GM18505 (cell line): ENCODE measurements around the gene DBP.
"Not testable (repeated sequence)": the region's sequence is repeated elsewhere in the genome, so short reads cannot be mapped to it uniquely, and the experiment has no call there.

Source experiments
- ATAC-seq: cut with Tn5 transposase; IDR thresholded peaks from one replicate; pipeline ENCODE4 v1.9.1; 2021; ENCODE audit not compliant: unreplicated experiment
- POLR2A ChIP-seq: IDR thresholded peaks from 4 replicates; pipeline ENCODE4 v1.6.1; 2011; ENCODE audit warnings: borderline replicate concordance; ENCODE audit not compliant: insufficient read depth, insufficient read length; ENCODE audit errors: extremely low read depth

The DBP gene, protein sequence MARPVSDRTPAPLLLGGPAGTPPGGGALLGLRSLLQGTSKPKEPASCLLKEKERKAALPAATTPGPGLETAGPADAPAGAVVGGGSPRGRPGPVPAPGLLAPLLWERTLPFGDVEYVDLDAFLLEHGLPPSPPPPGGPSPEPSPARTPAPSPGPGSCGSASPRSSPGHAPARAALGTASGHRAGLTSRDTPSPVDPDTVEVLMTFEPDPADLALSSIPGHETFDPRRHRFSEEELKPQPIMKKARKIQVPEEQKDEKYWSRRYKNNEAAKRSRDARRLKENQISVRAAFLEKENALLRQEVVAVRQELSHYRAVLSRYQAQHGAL

DNA sequence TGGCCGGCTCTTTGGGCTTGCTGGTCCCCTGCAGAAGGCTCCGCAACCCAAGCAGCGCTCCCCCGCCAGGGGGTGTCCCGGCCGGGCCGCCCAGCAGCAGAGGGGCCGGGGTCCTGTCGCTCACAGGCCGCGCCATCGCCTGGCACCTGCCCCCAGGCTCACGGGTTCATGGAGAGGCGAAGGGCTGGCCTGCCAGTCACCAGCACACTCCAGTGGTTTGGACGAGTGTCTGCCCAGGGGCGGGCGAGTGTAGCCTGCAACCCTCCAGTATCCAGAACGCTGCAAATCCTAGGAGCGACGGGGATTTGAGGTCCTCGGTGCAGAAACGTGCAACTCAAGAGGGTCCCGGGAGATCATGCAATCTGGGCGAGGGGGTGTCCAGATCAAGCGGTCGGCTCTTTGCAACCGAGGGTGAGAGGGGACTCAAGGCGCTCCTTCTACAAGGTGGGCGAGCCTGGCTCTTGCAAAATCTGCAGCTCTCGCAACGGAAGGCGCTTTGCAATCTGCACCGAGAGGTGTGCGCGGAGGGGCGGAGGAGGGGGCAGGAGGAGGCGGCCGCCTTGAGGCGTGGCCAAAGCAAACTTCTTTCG lies at the start of gene DBP:
DBP (minus strand) TSS at position 521 of the 590 bp plus-strand sequence; CDS start at position 136, 385 bp downstream.
- peak; percentile 44 for TF ChIP-seq POLR2A
- ATAC-seq, result peak; percentile 0

DNA sequence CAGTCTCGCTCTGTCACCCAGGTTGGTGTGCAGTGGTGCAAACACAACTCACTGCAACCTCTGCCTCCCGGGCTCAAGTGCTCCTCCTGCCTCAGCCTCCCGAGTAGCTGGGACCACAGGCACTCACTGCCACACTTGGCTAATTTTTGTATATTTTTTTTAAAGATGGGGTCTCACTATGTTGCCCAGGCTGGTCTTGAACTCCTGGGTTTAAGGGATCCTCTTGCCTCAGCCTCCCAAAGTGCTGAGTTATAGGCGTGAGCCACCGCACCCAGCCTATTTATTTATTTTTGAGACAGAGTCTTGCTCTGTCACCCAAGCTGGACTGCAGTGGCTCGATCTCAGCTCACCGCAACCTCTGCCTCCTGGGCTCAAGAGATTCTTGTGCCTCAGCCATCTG lies 49.5 kb upstream of the DBP start:
- ATAC-seq, result not testable (repeated sequence)

DNA sequence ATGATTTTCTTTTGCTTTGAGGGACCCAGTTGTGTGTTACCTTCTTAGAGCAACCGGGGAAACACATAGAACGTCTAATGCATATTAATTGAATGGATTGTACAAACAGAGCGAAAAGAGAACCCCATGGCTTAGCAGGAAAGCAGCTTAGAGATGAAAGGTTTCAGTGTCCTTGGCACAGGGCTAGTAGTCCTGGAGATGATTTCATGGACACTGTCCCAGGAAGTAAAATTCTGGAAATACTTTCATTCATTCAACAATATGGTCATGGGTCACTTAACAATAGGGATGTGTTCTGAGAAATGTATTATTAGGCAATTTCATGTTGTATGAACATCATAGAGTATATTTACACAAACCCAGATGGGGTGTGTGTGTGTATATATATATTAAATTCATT lies 48.9 kb upstream of the DBP start:
- no peak for ATAC-seq
- TF ChIP-seq POLR2A, result no peak

DNA sequence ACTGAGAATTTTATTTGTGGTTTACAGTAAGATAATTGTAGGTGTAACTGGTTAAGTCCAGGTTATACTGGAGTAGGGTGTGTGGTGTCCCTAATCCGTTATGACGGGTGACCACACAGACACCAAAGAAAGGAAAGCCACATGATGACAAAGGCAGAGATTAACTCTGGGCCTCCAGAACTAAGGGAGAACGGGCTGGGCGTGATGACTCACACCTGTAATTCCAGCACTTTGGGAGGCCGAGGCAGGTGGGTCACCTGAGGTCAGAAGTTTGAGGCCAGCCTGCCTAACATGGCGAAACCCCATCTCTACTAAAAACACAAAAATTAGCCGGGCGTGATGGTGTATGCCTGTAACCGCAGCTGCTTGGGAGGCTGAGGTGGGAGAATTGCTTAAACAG lies 48.4 kb upstream of the DBP start:
- TF ChIP-seq POLR2A, result no peak
- no peak for ATAC-seq

DNA sequence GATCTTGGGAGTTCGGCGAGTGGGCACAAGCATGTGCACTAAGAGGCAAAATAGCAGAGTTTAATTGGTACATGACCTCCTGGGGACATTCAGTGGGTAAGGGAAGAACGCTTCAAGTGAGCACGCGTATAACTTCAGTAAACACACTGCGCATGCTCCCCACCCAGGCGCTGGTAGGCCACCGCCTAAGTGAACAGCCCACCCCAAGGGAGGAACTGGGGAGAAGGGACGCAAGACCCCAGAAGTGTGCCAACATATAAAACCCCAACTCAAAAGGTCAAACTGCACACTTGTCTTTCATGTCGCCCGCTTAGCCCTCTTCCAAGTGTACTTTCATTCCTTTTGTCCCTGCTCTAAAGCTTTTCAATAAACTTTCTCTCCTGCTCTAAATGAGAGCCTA lies 46.2 kb upstream of the DBP start:
- ATAC-seq, result no peak
- TF ChIP-seq POLR2A, result no peak

DNA sequence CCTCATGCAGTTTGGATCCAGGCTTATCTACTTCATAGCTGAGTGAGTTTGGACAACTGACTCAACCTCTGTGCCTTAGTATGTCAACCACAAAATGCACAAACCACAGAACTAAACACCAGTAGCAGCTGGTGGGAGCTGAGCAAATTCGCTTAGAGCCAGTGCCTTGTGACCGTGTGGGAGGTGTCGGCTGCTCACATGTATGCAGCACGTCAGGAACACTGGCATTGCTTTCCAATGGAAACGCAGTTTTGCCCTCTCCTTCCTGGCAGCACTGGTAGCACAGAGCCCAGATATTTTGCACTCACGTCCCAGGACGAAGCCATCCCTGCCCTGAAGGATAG lies 43.9 kb upstream of the DBP start:
- no peak for TF ChIP-seq POLR2A
- no peak for ATAC-seq

DNA sequence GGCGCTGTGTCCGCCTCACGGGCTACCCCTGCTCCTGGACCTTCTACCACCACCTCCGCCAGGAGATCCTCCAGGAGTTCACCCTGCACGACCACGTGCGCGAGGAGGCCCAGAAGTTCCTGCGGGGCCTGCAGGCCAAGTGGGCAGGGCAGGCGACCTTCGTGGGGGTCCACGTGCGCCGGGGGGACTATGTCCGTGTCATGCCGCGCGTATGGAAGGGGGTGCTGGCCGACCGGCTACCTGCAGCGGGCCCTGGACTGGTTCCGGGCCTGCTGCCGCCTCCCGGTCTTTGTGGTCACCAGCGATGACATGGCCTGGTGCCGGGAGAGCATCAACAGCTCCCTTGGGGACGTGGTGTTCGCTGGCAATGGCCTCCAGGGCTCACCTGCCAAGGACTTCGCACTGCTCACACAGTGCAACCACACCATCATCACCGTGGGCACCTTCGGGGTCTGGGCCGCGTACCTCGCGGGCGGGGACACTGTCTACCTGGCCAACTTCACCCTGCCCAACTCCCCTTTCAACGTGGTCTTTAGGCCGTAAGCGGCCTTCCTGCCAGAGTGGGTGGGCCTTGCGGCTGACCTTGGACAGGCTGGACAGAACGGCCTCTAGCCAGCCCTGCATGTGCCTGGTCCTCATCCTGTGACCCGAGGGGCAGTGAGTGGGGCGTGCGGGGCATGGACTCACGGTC lies 43.4 kb upstream of the DBP start:
- TF ChIP-seq POLR2A, result no peak
- ATAC-seq, result no peak

DNA sequence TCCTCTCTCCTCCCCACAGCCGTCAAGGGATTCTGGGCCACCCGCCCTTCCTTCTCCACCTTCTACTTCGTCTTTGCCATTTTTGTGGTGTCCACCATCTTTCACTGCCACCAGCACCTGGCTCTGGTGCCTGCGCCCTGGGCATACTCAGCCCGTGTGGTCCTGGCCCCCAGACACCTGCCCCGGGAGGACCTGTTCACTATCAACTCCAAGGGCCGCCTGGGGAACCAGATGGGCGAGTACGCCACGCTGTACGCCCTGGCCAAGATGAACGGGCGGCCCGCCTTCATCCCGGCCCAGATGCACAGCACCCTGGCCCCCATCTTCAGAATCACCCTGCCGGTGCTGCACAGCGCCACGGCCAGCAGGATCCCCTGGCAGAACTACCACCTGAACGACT lies 42.8 kb upstream of the DBP start:
- not testable (repeated sequence) for ATAC-seq

DNA sequence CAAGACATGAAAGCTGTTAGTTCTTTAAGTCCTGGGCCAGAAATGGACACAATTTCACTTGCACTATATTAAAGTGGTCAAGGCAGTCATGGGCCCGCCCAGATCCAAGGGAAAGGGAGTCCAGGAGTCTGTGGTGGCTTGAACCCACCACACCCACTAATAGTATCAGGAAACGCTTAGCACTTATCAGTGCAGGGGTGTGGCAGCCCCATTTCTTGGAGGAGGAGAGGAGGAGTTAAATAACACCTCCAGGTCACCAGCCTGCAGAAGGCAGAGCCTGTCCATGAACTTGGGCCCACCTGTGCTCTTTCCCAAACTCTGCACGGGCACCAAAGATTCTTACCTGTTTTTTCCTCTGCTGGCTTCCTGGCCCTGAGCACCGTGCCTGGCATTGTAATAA lies 41.0 kb upstream of the DBP start:
- TF ChIP-seq POLR2A, result no peak
- ATAC-seq, result no peak

DNA sequence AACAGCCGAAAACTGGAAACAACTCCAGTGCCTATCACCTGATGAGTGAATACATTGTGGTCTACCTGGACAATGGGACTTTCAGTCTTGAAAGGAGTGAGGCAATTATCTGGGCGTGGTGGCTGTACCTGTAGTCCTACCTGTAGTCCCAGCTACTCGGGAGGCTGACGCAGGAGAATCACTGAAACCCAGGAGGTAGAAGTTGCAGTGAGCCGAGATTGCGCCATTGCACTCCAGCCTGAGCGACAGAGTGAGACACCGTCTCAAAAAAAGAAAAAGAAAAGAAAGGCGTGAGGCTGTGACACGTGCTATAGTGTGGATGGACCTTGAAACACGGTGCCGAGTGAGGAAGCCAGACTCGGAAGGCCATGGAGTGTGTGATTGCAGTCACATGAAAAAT lies 39.7 kb upstream of the DBP start:
- TF ChIP-seq POLR2A, result no peak
- ATAC-seq, result no peak

DNA sequence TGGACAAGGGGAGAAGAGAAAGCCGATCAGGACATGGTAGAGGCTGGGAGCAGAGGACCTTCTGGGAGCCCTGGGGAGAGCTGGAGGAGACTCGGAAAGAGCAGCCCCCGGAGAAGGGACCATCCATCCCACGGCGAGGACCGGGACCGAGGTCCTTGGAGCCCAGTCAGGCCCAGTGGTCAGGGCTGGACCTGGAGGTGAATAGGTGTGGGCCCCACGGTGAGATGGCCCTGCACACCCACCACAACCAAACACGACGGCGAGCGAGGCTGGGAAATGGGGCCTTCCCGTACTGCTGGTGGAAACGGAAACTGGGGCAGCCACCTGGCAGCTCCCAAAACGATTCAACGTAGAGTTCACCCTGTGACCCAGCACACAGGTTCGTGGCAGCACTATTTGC lies 39.3 kb upstream of the DBP start:
- TF ChIP-seq POLR2A, result no peak
- ATAC-seq, result no peak

DNA sequence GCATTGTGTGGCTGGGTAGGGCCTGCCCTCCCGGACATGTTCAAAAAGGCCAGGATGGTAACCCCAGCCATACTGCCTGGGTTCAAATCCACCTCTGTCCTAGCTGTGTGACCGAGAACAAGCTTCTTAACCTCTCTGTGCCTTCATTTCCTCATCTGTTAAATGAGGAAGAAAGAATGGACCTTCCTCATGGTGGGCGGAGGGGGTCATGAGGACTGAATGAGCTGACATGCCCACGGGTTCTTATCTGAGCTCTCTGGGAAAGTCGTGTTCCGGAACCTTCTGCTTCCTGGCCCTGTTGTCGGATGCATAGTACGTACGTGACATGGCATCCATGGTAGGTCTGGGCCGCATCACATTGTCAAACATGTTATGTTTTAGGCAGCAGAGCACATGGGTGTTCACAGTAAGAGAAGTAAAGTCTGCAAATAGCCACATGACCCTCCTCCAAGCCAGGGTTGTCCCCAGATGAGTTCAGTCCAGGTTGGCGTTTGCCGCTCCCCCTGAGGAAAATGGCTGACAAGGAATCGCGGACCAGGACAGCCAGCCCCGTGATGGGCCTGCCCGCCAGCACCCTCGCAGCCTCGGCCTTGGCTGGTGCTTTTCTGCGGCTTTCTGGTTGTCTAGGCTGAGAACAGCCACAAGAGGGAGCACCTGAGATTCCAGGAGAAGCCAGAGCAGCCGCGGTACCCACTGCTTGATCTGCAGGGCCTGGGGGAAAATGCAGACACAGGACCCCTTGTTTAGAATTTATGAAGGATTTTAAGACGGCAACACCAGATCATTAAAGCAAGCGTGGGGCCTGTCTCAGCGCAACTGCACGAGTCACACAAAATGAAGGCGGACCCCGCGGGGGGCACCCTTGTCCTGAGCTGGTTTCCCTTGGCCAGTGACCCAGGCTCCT lies 38.0 kb upstream of the DBP start:
- ATAC-seq, result no peak
- TF ChIP-seq POLR2A, result no peak

DNA sequence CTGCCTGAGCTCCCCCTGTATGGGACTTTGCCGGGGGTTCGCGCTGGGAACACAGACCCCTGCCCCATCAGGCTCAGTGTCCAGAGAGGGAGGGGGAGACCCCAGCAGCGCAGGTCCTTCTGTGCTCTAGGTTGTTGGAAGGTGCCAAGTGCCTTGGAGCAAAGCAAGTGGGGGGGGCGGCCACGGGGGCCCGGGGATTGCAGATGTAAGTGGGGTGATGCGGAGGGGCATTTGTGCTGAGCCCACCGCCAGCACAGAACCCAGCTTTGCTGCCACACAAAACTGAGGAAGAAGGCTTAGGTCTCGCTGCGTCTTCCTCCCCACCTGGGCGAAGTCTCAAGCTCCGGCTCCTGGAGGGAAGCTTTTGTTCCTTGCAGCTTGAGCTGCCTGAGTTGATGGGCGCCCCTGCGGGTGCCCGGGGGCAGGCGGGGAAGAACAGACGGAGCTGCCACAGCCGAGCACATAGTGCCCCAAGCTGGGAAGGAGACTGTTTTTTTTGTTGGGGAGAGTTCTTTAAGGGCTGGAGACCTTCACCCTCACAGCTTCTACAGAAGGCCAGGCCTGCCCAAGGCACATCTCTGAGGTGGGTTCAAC lies 37.1 kb upstream of the DBP start:
- TF ChIP-seq POLR2A, result no peak

More for the DNA sequence above, 37.1 kb upstream of the DBP start:
- ATAC-seq, result no peak
